WTC11 (cell line): ENCODE data around the gene CFAP99.

Experiments used
- ATF2 ChIP-seq: sonication (generic); formaldehyde crosslinking; IDR thresholded peaks from 2 replicates; pipeline ENCODE4 v1.8.1; 2022; ENCODE audit warnings: low read depth, missing genetic modification reagents, borderline replicate concordance
- ATF3 ChIP-seq: sonication (generic); formaldehyde crosslinking; conservative IDR thresholded peaks from 2 replicates; pipeline ENCODE4 v1.8.1; 2022; ENCODE audit warnings: mild to moderate bottlenecking, missing genetic modification reagents
- CTCF ChIP-seq: fragments of 200-600 bp; IDR thresholded peaks from 2 replicates; pipeline ENCODE4 v1.8.0; 2022; ENCODE audit warnings: antibody characterized with exemption
- E2F5 ChIP-seq: sonication (generic); formaldehyde crosslinking; IDR thresholded peaks from 2 replicates; pipeline ENCODE4 v1.8.1; 2022; ENCODE audit warnings: mild to moderate bottlenecking, moderate library complexity, missing genetic modification reagents
- FOXJ3 ChIP-seq: sonication (generic); formaldehyde crosslinking; IDR thresholded peaks from 2 replicates; pipeline ENCODE4 v1.9.0; 2021; ENCODE audit warnings: missing genetic modification reagents, mild to moderate bottlenecking, borderline replicate concordance
- NR2C2 ChIP-seq: sonication (generic); formaldehyde crosslinking; IDR thresholded peaks from 2 replicates; pipeline ENCODE4 v1.8.0; 2022; ENCODE audit warnings: mild to moderate bottlenecking, missing genetic modification reagents
- TP53 ChIP-seq: sonication (generic); formaldehyde crosslinking; IDR thresholded peaks from 2 replicates; pipeline ENCODE4 v1.8.1; 2023; ENCODE audit warnings: mild to moderate bottlenecking, missing genetic modification reagents
- ZNF121 ChIP-seq: sonication (generic); formaldehyde crosslinking; IDR thresholded peaks from 2 replicates; pipeline ENCODE4 v1.8.0; 2023; ENCODE audit warnings: missing genetic modification reagents
- ZNF281 ChIP-seq: sonication (generic); formaldehyde crosslinking; IDR thresholded peaks from 2 replicates; pipeline ENCODE4 v1.8.0; 2023; ENCODE audit warnings: mild to moderate bottlenecking, missing genetic modification reagents

GRCh38 chr4:2448589-2448988 is 29.8 kb downstream of the CFAP99 start:
- no peak for TF ChIP-seq ATF2 (CRISPR knock-in tag)
- TF ChIP-seq ZNF281 (CRISPR knock-in tag) = no peak
- TF ChIP-seq CTCF = no peak
- TF ChIP-seq TP53 (CRISPR knock-in tag) = no peak
- no peak for TF ChIP-seq ATF3 (CRISPR knock-in tag)
- TF ChIP-seq ZNF121 (CRISPR knock-in tag) = no peak
- no peak for TF ChIP-seq FOXJ3 (CRISPR knock-in tag)
- no peak for TF ChIP-seq E2F5 (CRISPR knock-in tag)
- TF ChIP-seq NR2C2 = no peak
